H9 (cell line): Measurements from ENCODE around the gene NR1H4. TPM values are rescaled to one million over a fixed set of nuclear protein-coding genes. Genes with fewer than 3 reads are reported as not detected.

Experiments used
- DNase-seq: peaks from one replicate; pipeline ENCODE4 v3.0.0-alpha.2; 2017
- H2AFZ ChIP-seq: one replicate; pipeline ENCODE4 v1.6.1; 2013; ENCODE audit warnings: mild to moderate bottlenecking, low read length, control low read depth, moderate library complexity
- H2AK5ac ChIP-seq: 2 replicates; pipeline ENCODE4 v1.6.1; 2013; ENCODE audit warnings: low read length, control low read depth, mixed read lengths; ENCODE audit not compliant: insufficient read length
- H2BK120ac ChIP-seq: one replicate; pipeline ENCODE4 v1.6.1; 2013; ENCODE audit warnings: low read depth, mild to moderate bottlenecking, low read length, control low read depth, inconsistent platforms; ENCODE audit not compliant: poor library complexity, severe bottlenecking
- H2BK12ac ChIP-seq: 2 replicates; pipeline ENCODE4 v1.6.1; 2013; ENCODE audit warnings: low read length, control low read depth, mixed read lengths, low read depth; ENCODE audit not compliant: insufficient read length
- H2BK15ac ChIP-seq: 2 replicates; pipeline ENCODE4 v1.6.1; 2013; ENCODE audit warnings: low read depth, low read length, control low read depth
- H2BK20ac ChIP-seq: one replicate; pipeline ENCODE4 v1.6.1; 2013; ENCODE audit warnings: low read depth, mild to moderate bottlenecking, low read length, control low read depth, inconsistent platforms; ENCODE audit not compliant: poor library complexity, severe bottlenecking
- H2BK5ac ChIP-seq: 2 replicates; pipeline ENCODE4 v1.6.1; 2013; ENCODE audit warnings: low read length, control low read depth, mixed read lengths; ENCODE audit not compliant: insufficient read length
- H3K14ac ChIP-seq: 2 replicates; pipeline ENCODE4 v1.6.1; 2013; ENCODE audit warnings: low read length, control low read depth; ENCODE audit not compliant: insufficient read depth
- H3K18ac ChIP-seq: 2 replicates; pipeline ENCODE4 v1.6.1; 2013; ENCODE audit warnings: low read depth, mild to moderate bottlenecking, mixed read lengths, low read length, control low read depth; ENCODE audit not compliant: insufficient read length
- H3K23ac ChIP-seq: 2 replicates; pipeline ENCODE4 v1.6.1; 2013; ENCODE audit warnings: low read length, control low read depth, mixed read lengths, low read depth; ENCODE audit not compliant: insufficient read length
- H3K23me2 ChIP-seq: 2 replicates; pipeline ENCODE4 v1.6.1; 2013; ENCODE audit warnings: low read depth, mild to moderate bottlenecking, mixed read lengths, low read length, control low read depth; ENCODE audit not compliant: insufficient read length, poor library complexity, severe bottlenecking
- H3K27ac ChIP-seq: 2 replicates; pipeline ENCODE4 v1.5.1; 2013; ENCODE audit warnings: low read length, control low read depth, mixed read lengths, low read depth; ENCODE audit not compliant: insufficient read length
- H3K27me3 ChIP-seq: 2 replicates; pipeline ENCODE4 v1.6.1; 2013; ENCODE audit warnings: low read length, control low read depth, inconsistent platforms; ENCODE audit not compliant: insufficient read depth
- H3K4ac ChIP-seq: 2 replicates; pipeline ENCODE4 v1.6.1; 2013; ENCODE audit warnings: low read depth, mild to moderate bottlenecking, control low read depth, inconsistent platforms, low read length, moderate library complexity
- H3K4me1 ChIP-seq: 2 replicates; pipeline ENCODE4 v1.6.1; 2013; ENCODE audit warnings: low read length, control low read depth, inconsistent platforms; ENCODE audit not compliant: insufficient read depth
- H3K4me2 ChIP-seq: 2 replicates; pipeline ENCODE4 v1.6.1; 2013; ENCODE audit warnings: low read length, control low read depth, mixed read lengths; ENCODE audit not compliant: insufficient read length, insufficient read depth
- H3K56ac ChIP-seq: 2 replicates; pipeline ENCODE4 v1.6.1; 2013; ENCODE audit warnings: low read depth, mild to moderate bottlenecking, mixed read lengths, low read length, control low read depth; ENCODE audit not compliant: insufficient read length
- H3K79me1 ChIP-seq: 2 replicates; pipeline ENCODE4 v1.6.1; 2013; ENCODE audit warnings: low read depth, mild to moderate bottlenecking, moderate library complexity, low read length, control low read depth, inconsistent platforms; ENCODE audit not compliant: insufficient read depth, poor library complexity, severe bottlenecking
- H3K79me2 ChIP-seq: 2 replicates; pipeline ENCODE4 v1.6.1; 2013; ENCODE audit warnings: low read length, control low read depth, inconsistent platforms; ENCODE audit not compliant: insufficient read depth
- H3K9ac ChIP-seq: 2 replicates; pipeline ENCODE4 v1.6.1; 2013; ENCODE audit warnings: low read length, control low read depth, mixed read lengths; ENCODE audit not compliant: insufficient read length; ENCODE audit errors: extremely low read depth
- H3K9me3 ChIP-seq: one replicate; pipeline ENCODE4 v1.6.1; 2013; ENCODE audit warnings: low read depth, low read length, inconsistent platforms; ENCODE audit not compliant: control insufficient read depth
- H3T11ph ChIP-seq: one replicate; pipeline ENCODE4 v1.6.1; 2013; ENCODE audit warnings: mild to moderate bottlenecking, low read length, control low read depth, inconsistent platforms
- H4K20me1 ChIP-seq: one replicate; pipeline ENCODE4 v1.6.1; 2013; ENCODE audit not compliant: control insufficient read depth, insufficient read length, insufficient read depth
- H4K5ac ChIP-seq: 2 replicates; pipeline ENCODE4 v1.6.1; 2013; ENCODE audit warnings: low read depth, mild to moderate bottlenecking, mixed read lengths, low read length, control low read depth; ENCODE audit not compliant: insufficient read length
- H4K8ac ChIP-seq: replicated peaks from 2 replicates; pipeline ENCODE4 v1.6.1; 2013; ENCODE audit warnings: low read length, control low read depth, mixed read lengths, low read depth; ENCODE audit not compliant: insufficient read length
- H4K91ac ChIP-seq: 2 replicates; pipeline ENCODE4 v1.6.1; 2013; ENCODE audit warnings: low read depth, mild to moderate bottlenecking, moderate library complexity, mixed read lengths, low read length, control low read depth; ENCODE audit not compliant: insufficient read length
- H3K27ac Mint-ChIP-seq, 3 experiments: 2 replicates in 2 of 3; 3 replicates in 1 of 3; pipeline ENCODE4 v1.8.0; 2020 to 2021; ENCODE audit warnings: mixed read lengths in 3 of 3, mild to moderate bottlenecking in 1 of 3, moderate library complexity in 1 of 3
- H3K27me3 Mint-ChIP-seq: 2 replicates; pipeline ENCODE4 v1.8.0; 2021; ENCODE audit warnings: low read depth, mild to moderate bottlenecking, moderate library complexity, mixed read lengths
- H3K36me3 Mint-ChIP-seq, 3 experiments: 2 replicates in 2 of 3; 3 replicates in 1 of 3; pipeline ENCODE4 v1.8.0; 2020 to 2021; ENCODE audit warnings: low read depth in 3 of 3, mixed read lengths in 3 of 3; ENCODE audit not compliant: insufficient read depth in 1 of 3
- H3K4me1 Mint-ChIP-seq, 2 experiments: 2 replicates each; pipeline ENCODE4 v1.8.0; 2020; ENCODE audit warnings: mixed read lengths in 2 of 2
- H3K4me3 Mint-ChIP-seq, 2 experiments: 2 replicates in 1 of 2; 3 replicates in 1 of 2; pipeline ENCODE4 v1.8.0; 2020 to 2021; ENCODE audit warnings: mild to moderate bottlenecking in 2 of 2, mixed read lengths in 2 of 2, moderate library complexity in 1 of 2
- H3K9me3 Mint-ChIP-seq, 2 experiments: 2 replicates in 1 of 2; 3 replicates in 1 of 2; pipeline ENCODE4 v1.8.0; 2020; ENCODE audit warnings: mild to moderate bottlenecking in 2 of 2, mixed read lengths in 2 of 2, moderate library complexity in 1 of 2
- CTCF ChIP-seq: fragments of 200-600 bp; sonication (generic); conservative IDR thresholded peaks from 3 replicates; pipeline ENCODE4 v1.8.0; 2021; ENCODE audit warnings: antibody characterized with exemption, mild to moderate bottlenecking
- WGBS: extraction: QIAGEN DNeasy Blood & Tissue Kit; methylation state at CpG from one replicate; pipeline ENCODE4 v1.1.7; 2013; ENCODE audit warnings: missing lambda C conversion rate, low lambda C conversion rate, mixed read lengths; ENCODE audit not compliant: insufficient read length; ENCODE audit errors: extremely low coverage; 5-methylcytosine and 5-hydroxymethylcytosine counted together
- total RNA-seq: library from RNA; stranded (reverse); gene quantifications from 2 replicates; pipeline ENCODE4 v1.2.1, GENCODE V29; 2021

Gene NR1H4
- total RNA-seq, 1 experiment from 2014 or later = not detected

GRCh38 chr12:100445081-100445481, 28.6 kb upstream of the NR1H4 start:
- Histone ChIP-seq H3K27ac (no peak overlapping the region), H2BK20ac (no peak overlapping the region), H4K91ac (no peak overlapping the region), H3K9me3 (no peaks in the 10 kb centered on the region), H3K9ac (no peak overlapping the region), H2BK15ac (no peak overlapping the region), H2BK5ac (no peak overlapping the region), H3K4me1 (no peaks in the 10 kb centered on the region), H2BK12ac (no peak overlapping the region), H3T11ph (no peak overlapping the region), H4K5ac (no peak overlapping the region), H3K23ac (no peak overlapping the region), H3K4me2 (no peak overlapping the region), H2BK120ac (no peak overlapping the region), H3K79me1 (no peaks in the 10 kb centered on the region), H3K56ac (no peak overlapping the region), H2AFZ (no peak overlapping the region), H4K20me1 (no peaks in the 10 kb centered on the region), H3K23me2 (no peaks in the 10 kb centered on the region), H4K8ac (no peak overlapping the region), H3K18ac (no peak overlapping the region), H3K27me3 (no peaks in the 10 kb centered on the region), H3K4ac (no peak overlapping the region), H2AK5ac (no peak overlapping the region), H3K14ac (no peak overlapping the region), H3K79me2 (no peaks in the 10 kb centered on the region)
- WGBS = no CpG with 5 or more reads among the region's 4 CpGs
- Mint-ChIP-seq H3K27me3 (no peaks in the 10 kb centered on the region), H3K4me3 (no peak overlapping the region), H3K9me3 (no peaks in the 10 kb centered on the region), H3K27ac (no peak overlapping the region), H3K36me3 (no peaks in the 10 kb centered on the region), H3K4me1 (peaks cover 8 to 9% of the 10 kb centered on the region in 2 experiments)
- no peak for DNase-seq
- no peak for TF ChIP-seq CTCF
